ENCODE data around the gene ZNF354B.
"Not testable (repeated sequence)": the region's sequence is repeated elsewhere in the genome, so short reads cannot be mapped to it uniquely, and the experiment has no call there.

The ZNF354B gene

GRCh38 chr5:178859625-178860521 lies at the start of gene ZNF354B:
Gene ZNF354B, plus strand, starts transcription at chr5:178859953. Its CDS starts 1,095 bp downstream, at chr5:178861048.
- DNase-seq = peak; percentile 61

GRCh38 chr5:178817506-178817905 lies 42.2 kb upstream of the ZNF354B start:
- DNase-seq = no peak

GRCh38 chr5:178818094-178818493 lies 41.7 kb upstream of the ZNF354B start:
- no peak for DNase-seq

GRCh38 chr5:178820001-178820400 lies 39.8 kb upstream of the ZNF354B start:
- DNase-seq = no peak

- no peak for DNase-seq
These were observed 34.3 kb upstream of the ZNF354B start for GRCh38 chr5:178825444-178825843.

GRCh38 chr5:178826216-178826615 lies 33.5 kb upstream of the ZNF354B start:
- DNase-seq = no peak

GRCh38 chr5:178827636-178828035 lies 32.1 kb upstream of the ZNF354B start:
- no peak for DNase-seq

- DNase-seq = no peak
These were observed 28.7 kb upstream of the ZNF354B start for GRCh38 chr5:178831049-178831448.

- peak; percentile 33 for DNase-seq
These were observed 27.0 kb upstream of the ZNF354B start for GRCh38 chr5:178832618-178833201.

- DNase-seq = no peak
These were observed 23.1 kb upstream of the ZNF354B start for GRCh38 chr5:178836628-178837027.

- DNase-seq = not testable (repeated sequence)
These were observed 20.9 kb upstream of the ZNF354B start for GRCh38 chr5:178838695-178839318.

- DNase-seq = peak; percentile 4
These were observed 20.4 kb upstream of the ZNF354B start for GRCh38 chr5:178839319-178839704.

- DNase-seq = not testable (repeated sequence)
These were observed 19.4 kb upstream of the ZNF354B start for GRCh38 chr5:178840399-178840798.

- no peak for DNase-seq
These were observed 10.4 kb upstream of the ZNF354B start for GRCh38 chr5:178849316-178849715.

GRCh38 chr5:178851951-178852350 lies 7.8 kb upstream of the ZNF354B start:
- DNase-seq = no peak

- DNase-seq = no peak
These were observed 5.5 kb upstream of the ZNF354B start for GRCh38 chr5:178854284-178854683.

- not testable (repeated sequence) for DNase-seq
These were observed 862 bp downstream of the ZNF354B start for GRCh38 chr5:178860615-178861014.

GRCh38 chr5:178861627-178862026 lies 1.9 kb downstream of the ZNF354B start:
- DNase-seq = no peak

GRCh38 chr5:178866946-178867345 lies 7.2 kb downstream of the ZNF354B start:
- DNase-seq = no peak

- no peak for DNase-seq
These were observed 9.8 kb downstream of the ZNF354B start for GRCh38 chr5:178869577-178869976.

GRCh38 chr5:178870411-178870810 lies 10.7 kb downstream of the ZNF354B start:
- no peak for DNase-seq

GRCh38 chr5:178872302-178872701 lies 12.5 kb downstream of the ZNF354B start:
- no peak for DNase-seq

- DNase-seq = not testable (repeated sequence)
These were observed 23.5 kb downstream of the ZNF354B start for GRCh38 chr5:178883115-178883694.

Measured in NCI-H2227 treated with DMSO at 0.1 percent for 48 hours (cell line).